ENCODE measurements around the gene ERP27. TPM values are rescaled to one million over a fixed set of nuclear protein-coding genes. Genes with fewer than 3 reads are reported as not detected.

Gene ERP27
- total RNA-seq, 1 experiment from 2014 or later = 2.3 TPM

GRCh38 chr12:14874882-14875281 is 63.5 kb downstream of the ERP27 start:
- no peak for DNase-seq
- CTCF ChIA-PET = no interaction called here
- Mint-ChIP-seq H3K4me3 (ENCODE audit: low read depth, unreplicated experiment) (no peak overlapping the region), H3K4me1 (ENCODE audit: low read depth, unreplicated experiment) (peaks cover 9% of the 10 kb centered on the region), H3K36me3 (ENCODE audit: insufficient read depth, unreplicated experiment) (no peaks in the 10 kb centered on the region), H3K27ac (ENCODE audit: unreplicated experiment) (no peak overlapping the region), H3K9me3 (ENCODE audit: low read depth, unreplicated experiment) (no peaks in the 10 kb centered on the region), H3K27me3 (ENCODE audit: unreplicated experiment) (no peaks in the 10 kb centered on the region)
- intact Hi-C loops (cut with micrococcal nuclease; ENCODE audit: unreplicated experiment) = no loop called here
- BruUV-seq (replicated peaks) = no TSS peak
- TF ChIP-seq CTCF (IDR thresholded peaks at IDR 0.05; ENCODE audit: unreplicated experiment) = no peak

DNA sequence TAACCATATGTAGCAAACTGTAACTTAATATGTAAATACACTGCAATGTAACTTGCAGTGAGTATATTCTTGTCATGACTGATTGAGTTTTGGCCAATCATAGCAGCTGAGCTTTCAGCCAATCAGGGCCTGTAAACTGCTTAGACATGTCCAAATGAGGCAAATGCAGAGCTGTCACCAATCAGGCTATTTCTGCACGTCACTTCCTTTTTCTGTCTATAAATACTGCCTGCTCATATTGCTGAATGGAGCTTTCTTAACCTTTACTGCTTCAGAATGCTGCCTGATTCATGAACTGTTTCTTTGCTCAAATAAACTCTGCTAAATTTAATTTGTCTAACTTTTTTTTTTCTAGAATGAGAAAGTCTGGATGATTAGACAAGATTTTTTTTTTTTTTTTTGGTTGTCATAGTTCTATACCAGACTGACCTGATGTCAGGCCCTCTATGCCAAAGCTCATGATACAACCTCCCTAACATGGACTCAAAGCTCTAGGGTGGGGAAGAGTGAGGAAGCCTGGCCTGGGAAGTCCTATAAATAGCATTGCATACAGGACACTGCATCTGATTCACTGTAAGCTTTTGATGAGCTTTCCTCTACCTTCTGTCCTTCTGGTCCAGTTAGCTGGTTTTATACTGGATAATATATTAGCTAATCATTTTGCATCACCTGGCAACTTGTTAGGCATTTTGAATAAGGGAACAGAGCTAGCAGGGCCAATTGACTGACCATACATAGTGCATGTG is 64.7 kb downstream of the ERP27 start:
- intact Hi-C loops (cut with micrococcal nuclease; ENCODE audit: unreplicated experiment) = no loop called here
- Mint-ChIP-seq H3K4me1 (ENCODE audit: low read depth, unreplicated experiment) (peaks cover 9% of the 10 kb centered on the region), H3K27ac (ENCODE audit: unreplicated experiment) (no peak overlapping the region), H3K27me3 (ENCODE audit: unreplicated experiment) (no peaks in the 10 kb centered on the region), H3K4me3 (ENCODE audit: low read depth, unreplicated experiment) (no peak overlapping the region), H3K36me3 (ENCODE audit: insufficient read depth, unreplicated experiment) (no peaks in the 10 kb centered on the region), H3K9me3 (ENCODE audit: low read depth, unreplicated experiment) (no peaks in the 10 kb centered on the region)
- DNase-seq = no peak
- BruUV-seq (replicated peaks) = no TSS peak
- CTCF ChIA-PET = interaction anchor here (0.7 kb wide), 1 partner anchor 268 kb away, joined by 7 read pairs; no protein-coding TSS in a partner anchor
- no peak for TF ChIP-seq CTCF (IDR thresholded peaks at IDR 0.05; ENCODE audit: unreplicated experiment)

- no peaks in the 10 kb centered on the region for H3K9me3 Mint-ChIP-seq (ENCODE audit: low read depth, unreplicated experiment)
- no peak overlapping the region for H3K27ac Mint-ChIP-seq (ENCODE audit: unreplicated experiment)
- CTCF ChIA-PET = no interaction called here
- intact Hi-C loops (cut with micrococcal nuclease; ENCODE audit: unreplicated experiment) = no loop called here
- BruUV-seq (replicated peaks) = no TSS peak
- DNase-seq = no peak
- no peaks in the 10 kb centered on the region for H3K27me3 Mint-ChIP-seq (ENCODE audit: unreplicated experiment)
- H3K4me3 Mint-ChIP-seq (ENCODE audit: low read depth, unreplicated experiment) = no peak overlapping the region
- peaks cover 9% of the 10 kb centered on the region for H3K4me1 Mint-ChIP-seq (ENCODE audit: low read depth, unreplicated experiment)
- no peak for TF ChIP-seq CTCF (IDR thresholded peaks at IDR 0.05; ENCODE audit: unreplicated experiment)
- H3K36me3 Mint-ChIP-seq (ENCODE audit: insufficient read depth, unreplicated experiment) = no peaks in the 10 kb centered on the region
Measured at GRCh38 chr12:14871886-14872285, 66.5 kb downstream of the ERP27 start.

GRCh38 chr12:14871247-14871646 is 67.1 kb downstream of the ERP27 start:
- DNase-seq = no peak
- H3K27ac Mint-ChIP-seq (ENCODE audit: unreplicated experiment) = no peak overlapping the region
- TF ChIP-seq CTCF (IDR thresholded peaks at IDR 0.05; ENCODE audit: unreplicated experiment) = no peak
- no peaks in the 10 kb centered on the region for H3K9me3 Mint-ChIP-seq (ENCODE audit: low read depth, unreplicated experiment)
- no peak overlapping the region for H3K4me3 Mint-ChIP-seq (ENCODE audit: low read depth, unreplicated experiment)
- CTCF ChIA-PET = no interaction called here
- no TSS peak for BruUV-seq (replicated peaks)
- H3K4me1 Mint-ChIP-seq (ENCODE audit: low read depth, unreplicated experiment) = peaks cover 9% of the 10 kb centered on the region
- no peaks in the 10 kb centered on the region for H3K36me3 Mint-ChIP-seq (ENCODE audit: insufficient read depth, unreplicated experiment)
- H3K27me3 Mint-ChIP-seq (ENCODE audit: unreplicated experiment) = peaks cover 3% of the 10 kb centered on the region
- intact Hi-C loops (cut with micrococcal nuclease; ENCODE audit: unreplicated experiment) = no loop called here

Data from Calu3 (cell line).